Measurements from ENCODE around the gene KIAA1671. TPM values are rescaled to one million over a fixed set of nuclear protein-coding genes. Genes with fewer than 3 reads are reported as not detected.

KIAA1671 gene
- total RNA-seq, 1 experiment from 2014 or later, result 18.6 TPM

DNA sequence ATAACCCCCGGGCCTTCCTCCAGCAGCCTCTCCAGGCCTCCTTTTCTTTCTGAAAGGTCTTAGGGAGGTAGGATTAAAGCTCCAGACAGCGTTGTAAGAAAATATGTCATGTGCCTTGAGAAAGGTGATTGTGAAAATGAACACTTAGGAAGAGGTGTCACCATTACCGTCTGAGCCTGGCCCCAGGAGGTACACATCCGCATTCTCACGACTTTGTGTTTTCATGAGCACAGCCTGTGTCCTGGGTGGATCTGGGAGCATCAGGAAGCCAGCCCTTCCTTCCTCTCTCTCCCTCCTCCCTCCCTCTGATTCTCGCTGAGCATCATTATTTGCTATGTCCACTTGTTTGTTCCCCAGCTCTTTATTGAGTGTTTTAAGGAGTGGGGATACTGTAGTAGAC lies 142.1 kb downstream of the KIAA1671 start:
- Histone ChIP-seq H3K4me2 (ENCODE audit: low read length) (no peak overlapping the region), H3K27ac (ENCODE audit: low read length) (no peak overlapping the region), H3K9me2 (replicated peaks; ENCODE audit: low read length) (no peaks in the 10 kb centered on the region), H3K9me3 (ENCODE audit: low read length) (no peaks in the 10 kb centered on the region), H3K36me3 (ENCODE audit: low read depth, low read length) (no peaks in the 10 kb centered on the region), H3K27me3 (ENCODE audit: low read length) (no peaks in the 10 kb centered on the region), H3K79me2 (ENCODE audit: low read length) (no peaks in the 10 kb centered on the region), H3K4me1 (ENCODE audit: insufficient read depth, low read length) (no peaks in the 10 kb centered on the region), H3K9ac (ENCODE audit: low read length) (no peak overlapping the region), H3F3A (ENCODE audit: low read length, unreplicated experiment) (no peaks in the 10 kb centered on the region), H4K20me1 (ENCODE audit: low read length) (no peaks in the 10 kb centered on the region), H2AFZ (ENCODE audit: low read length) (no peak overlapping the region), H3K4me3 (ENCODE audit: low read length) (no peak overlapping the region)
- intact Hi-C loops (cut with micrococcal nuclease), result no loop called here
- DNase-seq, result no peak
- ChIA-PET CTCF (no interaction called here), POLR2A (ENCODE audit: unreplicated experiment) (no interaction called here)
- no peak for TF ChIP-seq EZH2 (IDR thresholded peaks at IDR 0.05; ENCODE audit: low read length, unreplicated experiment)
- TF ChIP-seq, protein P1, sequence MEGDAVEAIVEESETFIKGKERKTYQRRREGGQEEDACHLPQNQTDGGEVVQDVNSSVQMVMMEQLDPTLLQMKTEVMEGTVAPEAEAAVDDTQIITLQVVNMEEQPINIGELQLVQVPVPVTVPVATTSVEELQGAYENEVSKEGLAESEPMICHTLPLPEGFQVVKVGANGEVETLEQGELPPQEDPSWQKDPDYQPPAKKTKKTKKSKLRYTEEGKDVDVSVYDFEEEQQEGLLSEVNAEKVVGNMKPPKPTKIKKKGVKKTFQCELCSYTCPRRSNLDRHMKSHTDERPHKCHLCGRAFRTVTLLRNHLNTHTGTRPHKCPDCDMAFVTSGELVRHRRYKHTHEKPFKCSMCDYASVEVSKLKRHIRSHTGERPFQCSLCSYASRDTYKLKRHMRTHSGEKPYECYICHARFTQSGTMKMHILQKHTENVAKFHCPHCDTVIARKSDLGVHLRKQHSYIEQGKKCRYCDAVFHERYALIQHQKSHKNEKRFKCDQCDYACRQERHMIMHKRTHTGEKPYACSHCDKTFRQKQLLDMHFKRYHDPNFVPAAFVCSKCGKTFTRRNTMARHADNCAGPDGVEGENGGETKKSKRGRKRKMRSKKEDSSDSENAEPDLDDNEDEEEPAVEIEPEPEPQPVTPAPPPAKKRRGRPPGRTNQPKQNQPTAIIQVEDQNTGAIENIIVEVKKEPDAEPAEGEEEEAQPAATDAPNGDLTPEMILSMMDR (conservative IDR thresholded peaks at IDR 0.05; ENCODE audit: low read depth, low read length), result no peak
- TF ChIP-seq EZH2phosphoT487 (IDR thresholded peaks at IDR 0.05; ENCODE audit: borderline replicate concordance, low read length), result no peak
- no TSS peak for BruUV-seq (replicated peaks)
- no peak for ATAC-seq

DNA sequence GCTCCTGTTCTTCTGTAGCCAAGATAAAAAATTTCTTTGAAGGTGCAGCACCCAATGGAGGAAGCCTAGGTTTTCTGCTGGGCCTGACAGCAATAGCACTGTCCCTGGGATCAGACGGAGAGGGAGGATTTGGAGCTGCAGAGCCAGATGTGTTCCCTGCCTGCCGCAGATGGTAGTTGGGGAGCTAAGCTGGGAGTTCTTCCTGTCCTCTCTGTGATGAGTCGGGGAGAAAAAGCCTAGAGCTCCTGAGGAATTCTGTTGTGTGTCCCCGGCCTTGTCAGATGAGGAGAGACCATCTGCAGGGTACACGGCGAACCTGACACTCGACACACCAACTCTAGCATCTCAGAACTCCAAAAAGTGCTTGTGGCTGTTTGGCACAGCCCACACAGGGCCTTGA lies 143.4 kb downstream of the KIAA1671 start:
- POLR2A ChIA-PET (ENCODE audit: unreplicated experiment), result no interaction called here
- Histone ChIP-seq H2AFZ (ENCODE audit: low read length) (no peak overlapping the region), H3K9ac (ENCODE audit: low read length) (no peak overlapping the region), H3K27me3 (ENCODE audit: low read length) (no peaks in the 10 kb centered on the region), H3K9me2 (replicated peaks; ENCODE audit: low read length) (no peaks in the 10 kb centered on the region), H3K4me1 (ENCODE audit: insufficient read depth, low read length) (no peaks in the 10 kb centered on the region), H4K20me1 (ENCODE audit: low read length) (no peaks in the 10 kb centered on the region), H3K36me3 (ENCODE audit: low read depth, low read length) (no peaks in the 10 kb centered on the region), H3K9me3 (ENCODE audit: low read length) (no peaks in the 10 kb centered on the region), H3K4me3 (ENCODE audit: low read length) (no peak overlapping the region), H3K79me2 (ENCODE audit: low read length) (no peaks in the 10 kb centered on the region), H3K27ac (ENCODE audit: low read length) (no peak overlapping the region), H3K4me2 (ENCODE audit: low read length) (no peak overlapping the region), H3F3A (ENCODE audit: low read length, unreplicated experiment) (no peaks in the 10 kb centered on the region)
- DNase-seq (no peak), ATAC-seq (no peak)
- intact Hi-C loops (cut with micrococcal nuclease), result no loop called here
- CTCF ChIA-PET, result no interaction called here
- BruUV-seq (replicated peaks), result no TSS peak
- TF ChIP-seq EZH2 (IDR thresholded peaks at IDR 0.05; ENCODE audit: low read length, unreplicated experiment) (no peak), EZH2phosphoT487 (IDR thresholded peaks at IDR 0.05; ENCODE audit: borderline replicate concordance, low read length) (no peak)
- TF ChIP-seq, protein P1 (conservative IDR thresholded peaks at IDR 0.05; ENCODE audit: low read depth, low read length), result no peak

DNA sequence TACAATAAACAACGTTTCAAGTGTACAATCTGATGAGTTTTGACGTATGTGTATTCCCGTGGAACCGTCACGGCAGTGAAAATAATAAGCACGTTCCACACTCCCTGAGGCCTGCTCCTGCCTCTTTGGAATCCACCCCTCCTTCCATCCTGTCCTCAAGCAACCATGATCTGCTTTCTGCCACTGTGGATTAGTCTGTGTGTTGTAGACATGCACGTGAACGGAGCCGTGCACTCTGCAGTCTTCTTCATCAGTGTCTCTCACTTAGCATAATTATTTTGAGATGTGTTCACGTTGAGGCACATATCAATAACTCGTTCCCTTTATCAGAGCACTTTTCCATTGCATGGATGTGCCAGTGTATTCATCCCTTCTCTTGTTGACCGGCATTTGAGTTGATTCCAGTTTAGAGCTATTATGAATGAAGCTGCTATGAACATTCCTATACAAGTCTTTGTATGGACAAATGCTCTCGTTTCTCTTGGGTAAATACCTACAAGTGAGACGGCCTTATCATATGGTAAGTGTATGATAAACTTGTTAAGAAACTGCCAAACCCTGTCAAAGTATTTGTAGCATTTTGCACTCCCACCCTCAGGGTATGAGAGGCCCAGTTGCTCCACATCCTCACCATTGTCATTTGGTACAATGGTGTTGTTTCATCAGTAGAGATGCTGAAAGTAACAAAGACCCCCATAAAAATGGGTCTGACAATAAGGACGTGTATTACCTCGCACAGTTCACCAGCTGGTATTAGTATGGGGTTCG lies 144.3 kb downstream of the KIAA1671 start:
- no peak overlapping the region for H3K27ac ChIP-seq (ENCODE audit: low read length)
- no peak overlapping the region for H3K4me3 ChIP-seq (ENCODE audit: low read length)
- H3K9me2 ChIP-seq (replicated peaks; ENCODE audit: low read length), result no peaks in the 10 kb centered on the region
- no peak overlapping the region for H3K4me2 ChIP-seq (ENCODE audit: low read length)
- intact Hi-C loops (cut with micrococcal nuclease), result no loop called here
- no peaks in the 10 kb centered on the region for H3K9me3 ChIP-seq (ENCODE audit: low read length)
- H3K79me2 ChIP-seq (ENCODE audit: low read length), result no peaks in the 10 kb centered on the region
- no peak for TF ChIP-seq EZH2 (IDR thresholded peaks at IDR 0.05; ENCODE audit: low read length, unreplicated experiment)
- TF ChIP-seq, protein P1 (conservative IDR thresholded peaks at IDR 0.05; ENCODE audit: low read depth, low read length), result no peak
- TF ChIP-seq EZH2phosphoT487 (IDR thresholded peaks at IDR 0.05; ENCODE audit: borderline replicate concordance, low read length), result no peak
- no peak overlapping the region for H2AFZ ChIP-seq (ENCODE audit: low read length)
- no peaks in the 10 kb centered on the region for H3K27me3 ChIP-seq (ENCODE audit: low read length)
- H4K20me1 ChIP-seq (ENCODE audit: low read length), result no peaks in the 10 kb centered on the region
- DNase-seq (no peak), ATAC-seq (no peak)
- no peaks in the 10 kb centered on the region for H3K36me3 ChIP-seq (ENCODE audit: low read depth, low read length)
- H3K4me1 ChIP-seq (ENCODE audit: insufficient read depth, low read length), result no peaks in the 10 kb centered on the region
- H3F3A ChIP-seq (ENCODE audit: low read length, unreplicated experiment), result no peaks in the 10 kb centered on the region
- ChIA-PET POLR2A (ENCODE audit: unreplicated experiment) (no interaction called here), CTCF (no interaction called here)
- BruUV-seq (replicated peaks), result no TSS peak
- no peak overlapping the region for H3K9ac ChIP-seq (ENCODE audit: low read length)
